ENCODE results near the gene PPIF.

DNA sequence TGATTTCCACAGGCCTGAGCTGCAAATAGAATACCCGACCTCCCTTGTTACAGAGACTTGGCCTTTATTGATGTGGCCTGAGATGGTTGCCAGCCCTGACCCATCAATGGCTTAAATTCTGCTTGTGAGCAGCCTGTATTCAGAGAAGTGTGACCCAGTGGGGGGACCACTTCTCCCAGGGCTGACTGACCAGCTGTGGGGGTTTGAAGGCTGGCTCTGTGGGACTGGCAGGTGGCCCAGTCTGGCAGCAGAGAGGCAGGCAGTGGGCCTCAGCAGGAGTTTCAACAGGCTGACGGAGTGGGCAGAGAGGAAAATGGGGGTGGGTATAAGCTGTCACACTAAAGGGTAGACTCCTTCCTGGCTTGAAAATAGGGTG is 12.2 kb upstream of the PPIF start:
- TF ChIP-seq EZH2phosphoT487 (IDR thresholded peaks at IDR 0.05; ENCODE audit: borderline replicate concordance, low read depth, low read length), result no peak
- TF ChIP-seq, protein P1, sequence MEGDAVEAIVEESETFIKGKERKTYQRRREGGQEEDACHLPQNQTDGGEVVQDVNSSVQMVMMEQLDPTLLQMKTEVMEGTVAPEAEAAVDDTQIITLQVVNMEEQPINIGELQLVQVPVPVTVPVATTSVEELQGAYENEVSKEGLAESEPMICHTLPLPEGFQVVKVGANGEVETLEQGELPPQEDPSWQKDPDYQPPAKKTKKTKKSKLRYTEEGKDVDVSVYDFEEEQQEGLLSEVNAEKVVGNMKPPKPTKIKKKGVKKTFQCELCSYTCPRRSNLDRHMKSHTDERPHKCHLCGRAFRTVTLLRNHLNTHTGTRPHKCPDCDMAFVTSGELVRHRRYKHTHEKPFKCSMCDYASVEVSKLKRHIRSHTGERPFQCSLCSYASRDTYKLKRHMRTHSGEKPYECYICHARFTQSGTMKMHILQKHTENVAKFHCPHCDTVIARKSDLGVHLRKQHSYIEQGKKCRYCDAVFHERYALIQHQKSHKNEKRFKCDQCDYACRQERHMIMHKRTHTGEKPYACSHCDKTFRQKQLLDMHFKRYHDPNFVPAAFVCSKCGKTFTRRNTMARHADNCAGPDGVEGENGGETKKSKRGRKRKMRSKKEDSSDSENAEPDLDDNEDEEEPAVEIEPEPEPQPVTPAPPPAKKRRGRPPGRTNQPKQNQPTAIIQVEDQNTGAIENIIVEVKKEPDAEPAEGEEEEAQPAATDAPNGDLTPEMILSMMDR (conservative IDR thresholded peaks at IDR 0.05; ENCODE audit: low read length), result no peak
